ENCODE measurements around the gene AP4M1. TPM values are rescaled to one million over a fixed set of nuclear protein-coding genes. Genes with fewer than 3 reads are reported as not detected.

AP4M1 gene
- total and polyA plus RNA-seq, 9 of the 15 experiments (the other 6 are each of a cell fraction or from before 2014, with no cell fraction given): 1.3 to 30.9 (median 14.1) TPM

GRCh38 chr7:100148225-100148558, 46.7 kb downstream of the AP4M1 start:
- no peak for DNase-seq (ENCODE audit: extremely low read depth in 1 of 4, low spot score in 3 of 4)
- in situ Hi-C loops (cut with MboI): no loop called here
- Histone ChIP-seq H3K4me2 (ENCODE audit: insufficient read depth, low read length) (peak overlapping the region; percentile 95), H2AFZ (ENCODE audit: low read depth, low read length) (peak overlapping the region; percentile 98), H3K9me3 (replicated peaks; ENCODE audit: control insufficient read depth, insufficient read depth, low read depth, low read length) (no peaks in the 10 kb centered on the region), H4K20me1 (replicated peaks; ENCODE audit: control insufficient read depth, insufficient read depth, low read length) (no peaks in the 10 kb centered on the region), H3K36me3 (ENCODE audit: control insufficient read depth, insufficient read depth, low read length) (peaks cover 25% of the 10 kb centered on the region; the same call in 2 of the 3 replicates), H3K79me2 (ENCODE audit: control insufficient read depth, insufficient read depth, low read length) (peaks cover 18% of the 10 kb centered on the region), H3K27me3 (ENCODE audit: control insufficient read depth in 2 of 2, insufficient read depth in 2 of 2, low read length in 2 of 2) (no peaks in the 10 kb centered on the region), H3K9me1 (ENCODE audit: control insufficient read depth, insufficient read depth, low read length) (no peaks in the 10 kb centered on the region), H3K4me3 (peak overlapping the region; percentile 26), H3K9ac (ENCODE audit: insufficient read depth in 1 of 2, low read depth in 2 of 2, low read length in 2 of 2) (peak overlapping the region; percentile 40 to 90), H3K27ac (ENCODE audit: extremely low read depth, low read depth, low read length) (peak overlapping the region; percentile 61; the same call in 2 of the 3 replicates), H3K4me1 (replicated peaks in 1 of 2; ENCODE audit: control insufficient read depth in 2 of 2, insufficient read depth in 2 of 2, low read length in 2 of 2) (peaks cover 14 to 32% of the 10 kb centered on the region in 2 experiments; a peak in 4 of 5 replicates)
- ChIA-PET POLR2A (interaction anchor here (0.6 to 1.6 kb wide), 13 partner anchors 8 to 66 kb away, joined by 3 to 13 read pairs (median 4); partner anchors contain the start of genes AP4M1, COPS6 and MCM7), CTCF (ENCODE audit: low intra/inter-chr PET ratio) (interaction anchor here (0.6 kb wide), 1 partner anchor 11 kb away, joined by 5 read pairs; the partner anchor contains the start of gene TRAPPC14)
- no TSS peak for BruUV-seq (replicated peaks)
- intact Hi-C loops (cut with micrococcal nuclease): loop anchor here (1.0 kb wide), 1 partner anchor 42 kb away; no protein-coding TSS in a partner anchor
- WGBS (ENCODE audit: insufficient coverage, low coverage, missing lambda C conversion rate): 15% methylated on average over 14 of the region's 14 CpGs
- ATAC-seq: no peak
- FAIRE-seq: no peak
- TF ChIP-seq DEAF1 (CRISPR knock-in tag; IDR thresholded peaks at IDR 0.05): 0 out of 2 replicates have a peak, but pooled peaks have one; percentile 6
- TF ChIP-seq TARDBP (IDR thresholded peaks at IDR 0.05): peak; percentile 77
- TF ChIP-seq ZNF830 (CRISPR knock-in tag; IDR thresholded peaks at IDR 0.05): peak; percentile 57; the same call in 1 of the 2 replicates
- TF ChIP-seq ELF4 (CRISPR knock-in tag; IDR thresholded peaks at IDR 0.05): 0 out of 2 replicates have a peak, but pooled peaks have one; percentile 22
- peak; percentile 45 for TF ChIP-seq CBFB (CRISPR knock-in tag; IDR thresholded peaks at IDR 0.05)
- TF ChIP-seq IFI16 (CRISPR knock-in tag; IDR thresholded peaks at IDR 0.05): no peak
- TF ChIP-seq SMARCA4 (IDR thresholded peaks at IDR 0.05): 0 out of 2 replicates have a peak, but pooled peaks have one; percentile 20
- 0 out of 2 replicates have a peak, but pooled peaks have one; percentile 29 for TF ChIP-seq ZBTB9 (CRISPR knock-in tag; IDR thresholded peaks at IDR 0.05)
- peak; percentile 31; the same call in 1 of the 2 replicates for TF ChIP-seq MECOM (CRISPR knock-in tag; IDR thresholded peaks at IDR 0.05)
- 0 out of 2 replicates have a peak, but pooled peaks have one; percentile 18 for TF ChIP-seq ZNF311 (CRISPR knock-in tag; IDR thresholded peaks at IDR 0.05)
- peak in 1 of 2 experiments; percentile 64 for TF ChIP-seq AFF1 (IDR thresholded peaks at IDR 0.05; ENCODE audit: low read depth in 1 of 2, partially characterized antibody in 2 of 2)
- TF ChIP-seq ARID1B (IDR thresholded peaks at IDR 0.05): peak; percentile 8; the same call in 1 of the 2 replicates
- no peak for TF ChIP-seq GTF2A2 (tag; IDR thresholded peaks at IDR 0.05)
- 0 out of 2 replicates have a peak, but pooled peaks have one; percentile 30 for TF ChIP-seq MTA1 (IDR thresholded peaks at IDR 0.05; ENCODE audit: borderline replicate concordance)
- TF ChIP-seq NFIC (IDR thresholded peaks at IDR 0.05): peak; percentile 9; the same call in 1 of the 2 replicates
- TF ChIP-seq NR2F6 (CRISPR knock-in tag; IDR thresholded peaks at IDR 0.05): no peak
- TF ChIP-seq ERF (CRISPR knock-in tag; IDR thresholded peaks at IDR 0.05): 0 out of 2 replicates have a peak, but pooled peaks have one; percentile 56
- peak; percentile 56; the same call in 1 of the 2 replicates for TF ChIP-seq BCOR (IDR thresholded peaks at IDR 0.05)

All from K562 (cell line).